Neural crest cell (in vitro differentiated cells): ENCODE results near the gene SVOP. TPM values are rescaled to one million over a fixed set of nuclear protein-coding genes. Genes with fewer than 3 reads are reported as not detected.

ENCODE experiments used
- DNase-seq: peaks from one replicate; pipeline ENCODE4 v3.0.0; 2021; ENCODE audit warnings: low read depth, mixed read lengths, low spot score
- H3K27ac Mint-ChIP-seq: one replicate; pipeline ENCODE4 v1.8.0; 2021; ENCODE audit warnings: mild to moderate bottlenecking, mixed read lengths; ENCODE audit not compliant: unreplicated experiment
- H3K27me3 Mint-ChIP-seq: 2 replicates; pipeline ENCODE4 v1.8.0; 2021; ENCODE audit warnings: low read depth, mild to moderate bottlenecking, mixed read lengths
- H3K36me3 Mint-ChIP-seq: 2 replicates; pipeline ENCODE4 v1.8.0; 2021; ENCODE audit warnings: low read depth, mild to moderate bottlenecking, mixed read lengths
- H3K4me1 Mint-ChIP-seq: 2 replicates; pipeline ENCODE4 v1.8.0; 2021; ENCODE audit warnings: mixed read lengths
- H3K4me3 Mint-ChIP-seq: one replicate; pipeline ENCODE4 v1.8.0; 2021; ENCODE audit warnings: mild to moderate bottlenecking, mixed read lengths
- H3K9me3 Mint-ChIP-seq: 2 replicates; pipeline ENCODE4 v1.8.0; 2021; ENCODE audit warnings: mixed read lengths
- total RNA-seq: library from RNA; stranded (reverse); gene quantifications from 2 replicates; pipeline ENCODE4 v1.2.1, GENCODE V29; 2021
- TF ChIP-seq, protein P1 (sequence below): fragments of 200-600 bp; sonication (generic); conservative IDR thresholded peaks from 2 replicates; pipeline ENCODE4 v1.5.0; 2021; ENCODE audit warnings: antibody characterized with exemption, mild to moderate bottlenecking

Gene SVOP
- total RNA-seq, 1 donor from 2014 or later = 1.9 TPM

DNA sequence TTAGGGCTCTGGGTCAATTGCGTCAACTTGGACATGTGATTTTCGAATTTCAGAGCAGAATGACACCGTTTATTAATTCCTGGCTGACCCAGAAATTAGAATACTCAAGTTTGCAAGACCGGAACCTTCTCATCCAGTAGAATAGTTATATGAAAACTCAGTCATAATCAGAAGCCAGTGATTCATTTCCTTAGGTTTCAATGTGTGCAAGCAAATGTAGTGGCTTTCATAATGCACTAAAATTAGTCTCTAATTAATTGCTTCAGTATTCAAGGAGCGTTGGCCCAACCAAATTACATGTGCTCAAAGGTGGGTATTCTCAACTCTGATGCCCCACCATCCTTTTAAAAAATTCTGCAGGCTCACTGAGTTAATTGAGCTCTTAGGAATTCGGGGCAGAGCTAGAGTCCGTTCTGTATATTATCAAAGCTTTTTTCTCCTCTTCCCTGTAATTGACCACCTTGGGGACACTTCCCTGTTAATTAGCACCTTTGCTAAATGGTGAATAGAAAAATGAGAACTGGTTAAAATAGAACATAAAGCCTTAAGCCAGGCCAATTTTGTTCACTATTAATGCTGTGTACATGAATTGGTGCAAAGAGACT lies 85.6 kb downstream of the SVOP start:
- Mint-ChIP-seq H3K9me3 (no peaks in the 10 kb centered on the region), H3K27ac (no peak overlapping the region), H3K36me3 (no peaks in the 10 kb centered on the region), H3K27me3 (peaks cover 21% of the 10 kb centered on the region), H3K4me3 (no peak overlapping the region), H3K4me1 (no peaks in the 10 kb centered on the region)
- DNase-seq = no peak
- TF ChIP-seq, protein P1, sequence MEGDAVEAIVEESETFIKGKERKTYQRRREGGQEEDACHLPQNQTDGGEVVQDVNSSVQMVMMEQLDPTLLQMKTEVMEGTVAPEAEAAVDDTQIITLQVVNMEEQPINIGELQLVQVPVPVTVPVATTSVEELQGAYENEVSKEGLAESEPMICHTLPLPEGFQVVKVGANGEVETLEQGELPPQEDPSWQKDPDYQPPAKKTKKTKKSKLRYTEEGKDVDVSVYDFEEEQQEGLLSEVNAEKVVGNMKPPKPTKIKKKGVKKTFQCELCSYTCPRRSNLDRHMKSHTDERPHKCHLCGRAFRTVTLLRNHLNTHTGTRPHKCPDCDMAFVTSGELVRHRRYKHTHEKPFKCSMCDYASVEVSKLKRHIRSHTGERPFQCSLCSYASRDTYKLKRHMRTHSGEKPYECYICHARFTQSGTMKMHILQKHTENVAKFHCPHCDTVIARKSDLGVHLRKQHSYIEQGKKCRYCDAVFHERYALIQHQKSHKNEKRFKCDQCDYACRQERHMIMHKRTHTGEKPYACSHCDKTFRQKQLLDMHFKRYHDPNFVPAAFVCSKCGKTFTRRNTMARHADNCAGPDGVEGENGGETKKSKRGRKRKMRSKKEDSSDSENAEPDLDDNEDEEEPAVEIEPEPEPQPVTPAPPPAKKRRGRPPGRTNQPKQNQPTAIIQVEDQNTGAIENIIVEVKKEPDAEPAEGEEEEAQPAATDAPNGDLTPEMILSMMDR = no peak

DNA sequence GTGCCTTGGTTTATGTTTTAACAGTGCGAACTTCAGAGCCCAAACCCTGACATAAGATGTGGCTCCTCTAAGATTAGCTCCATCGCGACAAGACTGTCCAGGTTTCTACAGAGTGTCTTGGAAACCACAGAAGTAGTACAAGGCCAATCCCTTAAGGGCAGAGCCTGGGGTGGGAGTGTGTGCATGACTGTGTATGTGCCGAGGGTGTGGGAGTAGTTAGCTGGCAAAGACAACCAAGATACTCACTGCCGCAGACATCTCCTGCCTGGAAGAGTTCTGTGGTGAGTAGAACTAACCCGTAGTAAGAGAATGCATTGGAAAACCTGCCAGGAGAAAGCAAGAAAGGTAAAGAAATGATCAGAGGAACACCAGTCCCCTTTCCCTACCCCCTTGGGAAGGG lies 86.9 kb downstream of the SVOP start:
- H3K4me1 Mint-ChIP-seq = no peaks in the 10 kb centered on the region
- peaks cover 18% of the 10 kb centered on the region for H3K27me3 Mint-ChIP-seq
- H3K27ac Mint-ChIP-seq = no peak overlapping the region
- no peak for DNase-seq
- no peak overlapping the region for H3K4me3 Mint-ChIP-seq
- no peaks in the 10 kb centered on the region for H3K9me3 Mint-ChIP-seq
- TF ChIP-seq, protein P1 = no peak
- no peaks in the 10 kb centered on the region for H3K36me3 Mint-ChIP-seq

DNA sequence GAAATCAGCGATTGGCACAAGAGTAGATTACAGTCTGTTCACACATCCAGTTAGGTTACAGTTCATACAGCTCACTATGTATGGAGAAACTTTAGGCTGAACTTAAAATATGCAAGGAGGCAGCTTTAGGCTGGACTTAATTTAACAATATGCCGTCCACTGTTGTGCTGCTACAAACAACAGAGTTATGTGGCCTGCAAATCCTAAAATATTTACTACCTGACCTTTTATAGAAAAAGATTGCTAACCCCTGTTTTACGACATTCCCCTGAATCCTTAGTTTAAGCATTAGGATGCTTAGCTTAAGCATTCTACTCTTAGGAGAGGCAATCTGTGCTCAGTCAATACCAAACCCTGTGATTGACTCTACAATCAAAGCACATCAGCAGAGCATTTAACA lies 90.1 kb downstream of the SVOP start:
- Mint-ChIP-seq H3K9me3 (no peaks in the 10 kb centered on the region), H3K27ac (no peak overlapping the region), H3K27me3 (peaks cover 7% of the 10 kb centered on the region), H3K4me1 (no peaks in the 10 kb centered on the region), H3K36me3 (no peaks in the 10 kb centered on the region), H3K4me3 (no peak overlapping the region)
- TF ChIP-seq, protein P1 = no peak
- DNase-seq = no peak

DNA sequence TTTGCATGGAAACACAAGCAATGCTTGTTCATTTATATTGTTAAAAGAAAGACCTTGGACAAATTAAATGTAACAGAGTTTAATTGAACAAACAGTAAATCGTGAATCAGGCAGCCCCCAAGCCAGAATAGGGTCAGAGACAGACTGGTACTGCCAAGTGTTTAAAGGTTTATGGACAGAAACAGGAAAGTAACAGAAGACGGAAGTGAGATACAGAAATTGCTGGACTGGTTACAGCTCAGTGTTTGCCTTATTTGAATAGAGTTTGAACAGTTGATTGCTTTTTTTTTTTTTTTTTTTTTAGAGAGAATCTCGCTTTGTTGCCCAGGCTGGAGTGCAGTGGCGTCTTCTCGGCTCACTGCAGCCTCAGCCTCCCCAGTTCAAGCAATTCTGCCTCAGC lies 90.7 kb downstream of the SVOP start:
- Mint-ChIP-seq H3K27ac (no peak overlapping the region), H3K4me1 (no peaks in the 10 kb centered on the region), H3K9me3 (peaks cover 5% of the 10 kb centered on the region), H3K4me3 (no peak overlapping the region), H3K27me3 (peaks cover 13% of the 10 kb centered on the region), H3K36me3 (no peaks in the 10 kb centered on the region)
- no peak for DNase-seq
- TF ChIP-seq, protein P1 = no peak

DNA sequence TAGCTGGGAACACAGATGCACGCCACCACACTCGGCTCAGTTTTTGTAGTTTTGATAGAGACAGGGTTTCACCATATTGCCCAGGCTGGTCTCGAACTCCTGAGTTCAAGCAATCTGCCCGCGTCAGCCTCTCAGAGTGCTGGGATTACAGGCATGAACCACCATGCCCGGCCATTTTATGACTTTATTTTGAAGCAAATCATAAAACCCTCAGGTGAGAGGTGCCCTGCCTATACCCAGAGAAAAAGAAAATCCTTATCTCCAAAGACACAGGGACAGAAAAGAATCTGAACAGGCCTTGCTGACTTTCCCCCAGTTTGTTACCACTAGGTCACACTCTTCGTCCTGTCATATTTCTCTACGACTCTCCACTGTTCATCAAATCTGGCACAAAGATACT lies 92.2 kb downstream of the SVOP start:
- Mint-ChIP-seq H3K4me1 (no peaks in the 10 kb centered on the region), H3K27me3 (peaks cover 14% of the 10 kb centered on the region), H3K27ac (no peak overlapping the region), H3K4me3 (no peak overlapping the region), H3K9me3 (peaks cover 5% of the 10 kb centered on the region), H3K36me3 (no peaks in the 10 kb centered on the region)
- TF ChIP-seq, protein P1 = no peak
- DNase-seq = no peak
